SW480 (cell line): ENCODE results near the gene RCAN1.
"Not testable (repeated sequence)": the region's sequence is repeated elsewhere in the genome, so short reads cannot be mapped to it uniquely, and the experiment has no call there.

Source experiments
- DNase-seq: peaks from one replicate; pipeline ENCODE4 v3.0.0-alpha.2; 2016; ENCODE audit warnings: low spot score

RCAN1 gene

DNA sequence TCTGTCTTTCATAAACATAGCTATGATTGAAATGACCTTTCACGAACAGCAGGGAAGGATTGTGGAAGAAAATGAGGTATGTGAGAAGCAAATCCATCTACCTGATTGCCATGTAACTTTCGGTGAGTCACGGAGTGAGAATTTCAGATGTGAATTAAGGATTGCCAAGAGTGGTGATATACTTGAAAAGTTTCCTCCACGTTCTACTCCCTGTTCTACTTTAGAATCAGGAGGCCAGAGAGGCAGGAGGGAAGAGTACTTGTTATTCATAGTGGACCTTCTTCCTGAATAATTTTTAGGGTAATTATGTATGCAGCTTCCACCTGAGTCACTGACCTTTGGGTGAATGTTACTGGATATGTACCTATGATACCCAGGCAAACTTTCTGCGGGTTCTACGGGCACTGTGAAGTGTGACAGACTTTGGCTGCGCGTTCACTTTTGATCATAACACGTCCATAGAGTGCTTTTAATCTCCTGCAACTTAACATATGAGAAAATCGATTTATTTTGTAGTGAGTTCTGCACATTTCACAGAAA is 100.3 kb downstream of the RCAN1 start:
- DNase-seq: no peak

DNA sequence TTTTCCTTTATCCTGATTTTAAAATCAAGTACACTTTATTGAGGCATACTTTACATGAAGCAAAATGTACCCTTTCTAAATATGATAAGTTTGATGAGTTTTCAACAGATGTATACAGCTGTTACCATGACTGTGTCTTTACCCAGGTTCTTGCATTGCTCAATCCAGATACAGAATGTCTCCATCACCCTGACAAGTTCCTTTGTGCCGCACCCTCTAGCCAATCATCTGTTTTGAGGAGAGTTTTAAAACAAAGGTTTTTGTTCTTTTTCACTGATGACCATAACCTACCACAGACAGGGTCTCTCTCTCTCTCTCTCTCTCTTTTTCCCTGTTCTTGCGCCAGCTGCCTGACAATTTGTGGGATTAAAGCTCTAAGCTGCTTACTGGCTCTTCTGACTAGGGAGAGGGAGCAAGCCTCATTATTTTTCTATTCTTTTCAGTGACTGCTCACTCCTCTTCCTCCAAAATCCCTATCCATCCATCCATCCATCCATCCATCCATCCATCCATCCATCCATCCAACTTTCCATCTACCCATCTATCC is 101.7 kb downstream of the RCAN1 start:
- DNase-seq: no peak

- no peak for DNase-seq
Observed at GRCh38 chr21:34511787-34512455, 103.0 kb downstream of the RCAN1 start, which contains the start of gene KCNE1. Gene KCNE1, minus strand, starts transcription at chr21:34512210. Its CDS starts 62,576 bp downstream, at chr21:34449634.

GRCh38 chr21:34511181-34511580 is 103.7 kb downstream of the RCAN1 start:
- DNase-seq: no peak

DNA sequence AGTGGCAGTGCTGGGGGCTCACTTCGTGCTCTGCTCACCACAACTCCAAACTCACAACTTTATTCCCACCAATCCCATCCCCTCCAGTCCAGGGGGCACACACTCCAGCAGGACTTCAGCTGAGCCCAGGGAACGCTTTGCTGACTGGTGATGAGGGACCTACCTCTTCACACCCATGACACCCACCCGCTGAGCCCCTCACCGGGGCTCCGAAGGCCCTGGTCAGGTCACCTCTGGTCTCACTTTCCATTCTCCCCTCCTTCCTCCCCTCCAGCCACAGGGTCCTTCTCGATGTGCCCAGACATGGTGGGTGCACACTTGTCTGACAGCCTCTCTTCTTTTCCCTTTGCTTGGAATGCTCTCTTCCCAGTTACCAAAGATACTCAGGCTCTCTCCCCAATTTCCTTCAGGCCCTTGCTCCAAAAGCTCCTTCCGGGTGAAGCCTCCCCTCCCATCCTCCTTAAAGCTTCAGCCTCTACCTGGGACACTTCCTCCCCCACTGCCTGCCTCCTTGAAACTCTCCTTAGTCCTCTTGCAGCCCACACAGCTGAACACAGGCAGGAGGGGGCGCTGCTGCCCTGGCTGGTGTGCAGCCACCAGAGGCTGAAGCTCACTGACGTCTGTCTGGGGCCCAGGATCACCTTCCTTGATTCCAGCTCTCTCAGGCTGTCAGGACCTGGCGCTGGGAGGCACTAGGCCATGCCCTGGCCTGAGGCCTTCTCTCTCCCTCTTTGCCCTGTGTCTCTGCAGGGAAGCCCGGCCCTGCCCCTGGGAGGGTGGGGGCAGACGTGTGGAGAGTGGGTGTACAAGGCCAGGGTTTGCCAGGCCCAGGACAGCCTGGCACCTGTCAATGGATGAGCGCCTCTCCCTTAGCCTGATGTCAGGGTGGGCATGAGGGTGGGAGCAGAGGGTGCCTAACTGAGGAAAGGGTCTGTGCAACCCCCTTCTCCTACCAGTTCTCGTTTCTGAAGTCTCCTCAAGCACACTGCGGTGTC is 104.5 kb downstream of the RCAN1 start:
- peak; percentile 46 for DNase-seq

DNA sequence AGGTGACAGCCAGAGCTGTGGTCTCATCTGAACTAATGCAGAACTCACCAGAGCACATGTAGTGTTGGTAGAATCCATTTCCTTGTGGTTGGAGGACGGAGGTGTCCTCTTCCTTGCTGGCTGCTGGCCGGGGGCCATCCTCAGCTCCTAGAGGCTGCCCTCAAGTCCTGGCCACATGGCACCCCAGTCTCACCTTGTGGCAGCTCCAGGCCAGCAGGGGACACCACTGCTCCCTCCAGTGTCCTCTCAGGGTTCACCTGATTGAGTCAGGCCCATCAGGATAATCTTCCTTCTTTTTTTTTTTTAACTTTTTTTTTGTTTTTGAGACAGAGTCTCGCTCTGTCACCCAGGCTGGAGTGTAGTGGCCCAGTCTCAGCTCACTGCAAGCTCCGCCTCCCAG is 105.8 kb downstream of the RCAN1 start:
- DNase-seq: no peak

DNA sequence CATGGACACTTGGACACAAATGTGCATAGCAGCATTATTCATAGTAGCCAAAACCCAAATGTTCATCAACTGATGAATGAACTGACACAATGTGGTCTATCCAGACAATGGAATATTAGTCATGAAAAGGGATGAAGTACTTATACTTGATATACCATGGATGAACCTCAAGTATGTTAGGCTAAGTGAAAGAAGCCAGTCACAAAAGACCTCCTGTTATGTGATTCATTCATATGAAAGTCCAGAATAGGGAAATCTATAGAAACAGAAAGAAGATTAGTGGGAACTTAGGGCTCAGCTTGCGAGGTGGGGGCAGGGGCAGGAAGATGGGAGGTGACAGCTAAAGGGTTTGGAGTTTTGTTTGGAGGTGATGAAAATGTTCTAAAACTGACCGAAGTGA is 110.3 kb downstream of the RCAN1 start:
- DNase-seq: no peak

GRCh38 chr21:34502480-34503106 is 112.3 kb downstream of the RCAN1 start:
- no peak for DNase-seq

DNA sequence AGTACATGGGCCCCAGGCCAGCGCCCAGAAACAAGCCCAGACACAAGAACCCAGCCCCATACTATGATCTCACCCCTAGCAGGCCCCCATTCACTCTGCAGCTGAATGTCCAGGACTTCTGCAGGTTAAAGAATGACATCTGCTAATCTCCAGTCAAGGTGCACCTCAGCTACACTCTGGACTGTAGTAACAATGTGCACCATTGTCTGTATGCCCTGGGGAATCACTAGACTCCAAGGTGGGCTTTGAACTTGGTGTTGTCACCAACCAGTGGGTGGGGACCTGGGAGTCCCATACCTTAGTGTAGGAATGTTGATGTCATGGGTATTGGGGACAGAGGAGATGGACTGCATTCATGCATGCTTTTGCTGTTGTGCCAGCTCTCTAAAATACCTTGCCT is 113.2 kb downstream of the RCAN1 start:
- no peak for DNase-seq

GRCh38 chr21:34500191-34500590 is 114.7 kb downstream of the RCAN1 start:
- DNase-seq: no peak

- DNase-seq: no peak
Observed at GRCh38 chr21:34499116-34499515, 115.8 kb downstream of the RCAN1 start.

GRCh38 chr21:34498623-34499022 is 116.3 kb downstream of the RCAN1 start:
- DNase-seq: no peak

DNA sequence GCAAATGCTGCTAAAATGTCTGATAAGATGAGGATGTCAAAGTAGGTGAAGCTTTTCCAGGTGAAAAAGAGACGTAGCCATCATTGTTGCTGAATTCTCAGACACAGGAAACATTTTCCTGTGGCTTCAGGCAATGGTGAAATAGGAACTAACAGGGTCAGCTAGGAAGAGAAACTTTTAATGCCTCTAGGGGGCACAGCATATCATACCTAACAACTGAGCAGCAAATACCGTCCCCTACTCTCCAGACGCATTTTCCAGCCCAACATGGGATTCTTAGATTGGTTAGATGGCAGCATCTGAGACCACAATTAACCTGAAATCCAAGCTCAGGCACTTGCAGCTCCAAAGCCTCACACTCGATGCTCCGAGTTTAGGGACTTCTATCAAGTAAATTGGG is 131.1 kb downstream of the RCAN1 start:
- DNase-seq: not testable (repeated sequence)

GRCh38 chr21:34483435-34483834 is 131.5 kb downstream of the RCAN1 start:
- not testable (repeated sequence) for DNase-seq

DNA sequence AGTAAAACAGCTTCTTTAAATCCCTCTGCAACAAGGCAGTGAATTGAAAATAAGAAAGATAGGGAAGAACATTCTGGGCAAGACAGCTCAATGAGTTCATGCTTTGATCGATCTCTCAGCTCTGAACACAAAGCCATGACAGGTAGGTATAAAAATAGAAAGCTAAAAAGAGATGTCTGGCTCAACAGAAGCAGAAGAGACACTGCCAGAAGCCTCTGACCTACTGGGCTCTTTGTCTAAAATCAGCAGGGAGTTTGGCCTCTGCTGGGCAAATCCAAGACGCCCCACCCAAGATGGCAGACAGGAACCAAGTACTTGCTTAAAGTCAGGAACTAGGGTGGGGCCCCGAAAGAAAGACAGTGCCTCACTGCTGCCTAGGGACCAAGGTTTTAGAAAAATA is 147.6 kb downstream of the RCAN1 start:
- not testable (repeated sequence) for DNase-seq
